GM18520 (cell line): ENCODE results near the gene EXOC1L.
A peak's percentile ranks its signal among the peaks of the same experiment; 100 is the strongest.
"Not testable (repeated sequence)": the region's sequence is repeated elsewhere in the genome, so short reads cannot be mapped to it uniquely, and the experiment has no call there.

Experiments
- ATAC-seq: cut with Tn5 transposase; IDR thresholded peaks from one replicate; pipeline ENCODE4 v1.9.1; 2021; ENCODE audit not compliant: unreplicated experiment

EXOC1L gene

GRCh38 chr4:55837903-55838302, 18.3 kb downstream of the EXOC1L start:
- no peak for ATAC-seq

- no peak for ATAC-seq
These were observed 18.8 kb downstream of the EXOC1L start for GRCh38 chr4:55838356-55838755.

GRCh38 chr4:55838952-55839351, 19.4 kb downstream of the EXOC1L start:
- no peak for ATAC-seq

GRCh38 chr4:55840956-55841355, 21.4 kb downstream of the EXOC1L start:
- no peak for ATAC-seq

DNA sequence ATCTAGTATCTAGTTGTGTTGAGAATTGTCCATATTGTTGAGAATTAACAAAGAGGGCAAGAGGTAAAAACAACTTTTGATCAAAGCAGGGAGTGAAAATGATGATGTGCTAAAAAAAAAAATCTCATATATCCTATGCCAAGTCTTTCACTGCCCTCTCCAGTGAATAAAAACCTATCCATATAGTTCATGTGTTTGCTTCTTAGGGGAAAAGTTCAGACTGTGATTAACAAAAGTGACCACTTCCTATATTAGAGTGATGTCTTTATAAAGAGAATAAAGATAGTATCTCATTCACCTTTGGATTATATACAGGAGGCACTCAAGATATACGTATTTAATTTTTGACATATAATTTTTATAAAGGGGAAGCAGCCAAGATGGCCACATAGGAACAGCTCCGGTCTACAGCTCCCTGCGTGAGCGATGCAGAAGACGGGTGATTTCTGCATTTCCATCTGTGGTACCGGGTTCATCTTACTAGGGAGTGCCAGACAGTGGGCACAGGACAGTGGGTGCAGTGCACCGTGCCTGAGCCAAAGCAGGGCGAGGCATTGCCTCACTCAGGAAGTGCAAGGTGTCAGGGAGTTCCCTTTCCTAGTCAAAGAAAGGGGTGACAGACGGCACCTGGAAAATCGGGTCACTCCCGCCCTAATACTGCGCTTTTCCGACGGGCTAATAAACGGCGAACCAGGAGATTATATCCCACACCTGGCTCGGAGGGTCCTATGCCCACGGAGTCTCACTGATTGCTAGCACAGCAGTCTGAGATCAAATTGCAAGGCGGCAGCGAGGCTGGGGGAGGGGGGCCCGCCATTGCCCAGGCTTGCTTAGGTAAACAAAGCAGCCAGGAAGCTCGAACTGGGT, 22.0 kb downstream of the EXOC1L start:
- not testable (repeated sequence) for ATAC-seq

DNA sequence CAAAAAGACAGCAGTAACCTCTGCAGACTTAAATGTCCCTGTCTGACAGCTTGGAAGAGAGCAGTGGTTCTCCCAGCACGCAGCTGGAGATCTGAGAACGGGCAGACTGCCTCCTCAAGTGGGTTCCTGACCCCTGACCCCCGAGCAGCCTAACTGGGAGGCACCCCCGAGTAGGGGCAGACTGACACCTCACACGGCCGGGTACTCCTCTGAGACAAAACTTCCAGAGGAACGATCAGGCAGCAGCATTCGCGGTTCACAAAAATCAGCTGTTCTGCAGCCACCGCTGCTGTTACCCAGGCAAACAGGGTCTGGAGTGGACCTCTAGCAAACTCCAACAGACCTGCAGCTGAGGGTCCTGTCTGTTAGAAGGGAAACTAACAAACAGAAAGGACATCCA, 22.7 kb downstream of the EXOC1L start:
- ATAC-seq: not testable (repeated sequence)

- no peak for ATAC-seq
These were observed 30.1 kb downstream of the EXOC1L start for GRCh38 chr4:55849724-55850123.

- ATAC-seq: no peak
These were observed 32.3 kb downstream of the EXOC1L start for GRCh38 chr4:55851885-55852284.

- peak; percentile 89 for ATAC-seq
These were observed 34.0 kb downstream of the EXOC1L start, which contains the start of gene EXOC1 for GRCh38 chr4:55853484-55854046. Gene EXOC1 (plus strand): TSS chr4:55853648. CDS start chr4:55858324, 4,676 bp downstream.

DNA sequence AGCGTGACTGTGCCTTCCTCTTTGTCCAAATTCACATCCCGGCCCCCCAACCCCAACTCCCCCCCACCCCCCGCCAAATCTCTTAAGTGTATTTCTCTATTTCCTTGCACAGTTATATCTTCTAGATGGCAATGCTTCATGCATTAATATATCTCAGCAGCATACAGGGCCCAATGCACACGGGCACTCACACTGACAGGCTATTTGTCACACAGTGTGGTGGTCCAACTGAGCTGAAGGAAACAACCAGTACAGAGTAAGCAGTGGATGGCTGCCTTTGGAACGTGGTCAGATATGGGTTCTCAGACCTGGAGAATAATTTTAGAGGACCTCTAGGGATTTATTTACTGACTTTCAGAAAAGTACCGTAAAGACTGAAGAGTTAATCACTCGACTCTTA, 34.5 kb downstream of the EXOC1L start:
- ATAC-seq: no peak

- no peak for ATAC-seq
These were observed 38.0 kb downstream of the EXOC1L start for GRCh38 chr4:55857586-55857985.

DNA sequence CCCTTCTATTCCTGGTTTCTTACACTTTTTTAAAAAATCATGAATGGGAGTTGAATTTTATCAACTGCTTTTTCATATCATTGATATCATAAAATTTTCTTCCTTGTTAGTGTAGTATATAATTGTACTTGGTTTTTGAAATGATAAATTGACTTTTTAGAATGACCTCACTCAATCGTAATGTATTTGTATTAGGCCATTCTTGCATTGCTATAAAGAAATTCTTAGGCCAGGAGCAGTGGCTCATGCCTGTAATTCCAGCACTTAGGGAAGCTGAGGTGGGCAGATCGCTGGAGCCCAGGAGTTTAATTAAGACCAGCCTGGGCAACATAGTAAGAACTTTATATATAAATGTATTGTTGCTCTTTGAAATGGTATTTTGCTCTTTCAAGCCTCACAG, 40.1 kb downstream of the EXOC1L start:
- no peak for ATAC-seq

DNA sequence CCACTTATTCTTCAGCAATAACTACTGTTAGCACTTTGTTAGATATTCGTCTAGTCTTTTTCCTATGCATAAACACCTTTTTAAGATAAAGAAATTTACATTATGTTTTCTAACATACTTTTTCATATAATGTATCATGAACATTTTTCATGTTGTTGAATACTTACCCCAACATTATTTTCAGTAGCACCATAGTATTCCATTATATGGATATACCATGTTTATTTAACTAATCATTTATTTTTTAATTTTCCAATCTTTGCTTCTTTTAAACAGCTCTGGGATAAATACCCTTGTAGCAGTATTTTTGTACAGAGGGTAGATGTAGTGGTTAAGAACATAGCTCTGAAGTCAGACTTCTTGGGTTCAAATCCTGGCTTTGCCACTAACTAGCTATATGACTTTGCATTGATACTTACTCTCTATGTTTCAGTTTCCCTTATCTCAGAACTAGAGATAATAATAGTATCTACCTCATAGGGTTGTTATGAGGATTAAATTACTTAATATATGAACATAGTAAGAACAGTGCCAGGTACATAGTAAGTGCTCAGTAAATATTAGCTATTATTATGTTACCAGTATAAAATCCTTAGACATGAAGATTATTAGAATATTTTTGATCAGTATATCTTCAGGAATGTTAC, 45.1 kb downstream of the EXOC1L start:
- ATAC-seq: no peak

DNA sequence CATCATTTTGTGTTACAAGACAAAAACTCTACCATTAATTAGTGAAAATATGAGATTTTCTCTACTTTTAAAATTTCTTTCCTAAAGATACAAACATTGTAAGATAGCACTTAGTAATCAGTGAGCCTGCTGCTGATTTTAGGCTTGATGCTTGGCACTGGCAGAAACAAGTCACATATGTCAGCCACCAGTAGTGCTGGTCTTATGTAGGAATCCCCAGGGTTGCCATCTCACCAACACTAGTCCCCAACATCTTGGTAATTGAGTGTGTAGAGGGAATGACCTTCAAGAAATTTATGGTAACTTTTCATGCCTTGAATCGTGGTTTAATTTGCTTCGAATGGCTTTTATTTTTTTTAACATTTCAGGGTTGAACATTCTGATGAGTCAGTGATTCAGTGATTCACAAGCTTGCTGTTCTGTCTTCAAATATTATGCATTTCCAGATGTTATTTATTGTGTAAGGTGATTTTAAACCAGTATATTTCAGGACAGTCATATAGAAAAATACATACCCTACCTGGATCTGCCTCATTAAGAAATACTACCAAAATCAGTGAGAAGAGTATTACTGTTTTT, 45.7 kb downstream of the EXOC1L start:
- no peak for ATAC-seq

DNA sequence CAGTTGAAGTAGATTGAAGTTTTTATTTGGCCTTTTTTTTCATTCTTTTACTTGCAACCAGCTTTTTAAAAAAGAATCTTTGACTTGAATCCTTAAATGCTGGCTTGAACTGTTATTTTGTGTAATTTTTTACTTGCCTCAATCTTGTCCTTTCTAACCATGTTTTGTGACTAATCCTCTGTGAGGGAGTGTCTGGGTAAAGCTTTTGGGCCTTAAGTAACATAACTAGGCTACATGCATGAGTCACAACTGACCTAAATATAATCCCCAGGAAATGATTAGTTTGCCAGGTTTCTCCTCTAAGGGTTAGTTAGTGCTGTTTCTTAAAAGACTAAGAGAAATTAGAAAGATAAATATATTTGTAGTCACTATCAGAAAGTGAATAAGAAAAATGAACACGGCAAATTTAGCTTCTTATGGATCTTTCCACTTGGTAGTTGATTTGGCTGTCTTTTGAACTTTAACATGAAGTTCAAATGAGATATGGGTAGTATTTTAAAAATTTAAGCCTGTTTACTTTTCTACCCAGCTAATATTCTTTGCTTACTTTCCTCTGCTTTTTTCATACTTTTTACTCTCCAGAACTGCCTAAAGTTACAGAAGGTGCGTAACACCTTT, 46.8 kb downstream of the EXOC1L start:
- peak; percentile 70 for ATAC-seq

GRCh38 chr4:55866973-55867574, 47.5 kb downstream of the EXOC1L start:
- ATAC-seq: peak; percentile 48

DNA sequence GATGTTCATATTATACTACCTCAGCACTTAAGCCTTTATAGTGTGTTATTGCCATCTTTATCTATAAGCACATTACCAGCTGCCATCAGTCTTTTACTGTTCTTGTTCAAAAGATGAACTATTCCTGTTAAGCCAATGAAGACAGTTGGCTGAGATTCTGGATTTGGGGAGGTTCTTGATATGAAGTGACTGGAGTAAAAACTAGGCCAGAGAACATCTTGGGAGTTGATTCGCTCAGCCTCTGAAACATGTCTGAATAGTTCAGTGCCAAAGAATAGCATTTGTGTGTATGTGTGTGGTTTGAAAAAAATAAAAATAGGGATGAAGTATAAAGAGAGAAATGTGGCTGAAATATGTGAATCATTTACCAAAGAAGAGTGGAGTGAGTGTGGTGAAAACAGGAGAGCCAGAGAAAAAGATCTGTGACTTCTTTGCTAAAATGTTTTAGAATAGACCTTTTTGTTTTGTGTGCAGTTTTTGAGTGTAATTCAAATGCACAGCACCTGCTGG, 49.0 kb downstream of the EXOC1L start:
- ATAC-seq: no peak

- ATAC-seq: no peak
These were observed 51.8 kb downstream of the EXOC1L start for GRCh38 chr4:55871299-55871800.

DNA sequence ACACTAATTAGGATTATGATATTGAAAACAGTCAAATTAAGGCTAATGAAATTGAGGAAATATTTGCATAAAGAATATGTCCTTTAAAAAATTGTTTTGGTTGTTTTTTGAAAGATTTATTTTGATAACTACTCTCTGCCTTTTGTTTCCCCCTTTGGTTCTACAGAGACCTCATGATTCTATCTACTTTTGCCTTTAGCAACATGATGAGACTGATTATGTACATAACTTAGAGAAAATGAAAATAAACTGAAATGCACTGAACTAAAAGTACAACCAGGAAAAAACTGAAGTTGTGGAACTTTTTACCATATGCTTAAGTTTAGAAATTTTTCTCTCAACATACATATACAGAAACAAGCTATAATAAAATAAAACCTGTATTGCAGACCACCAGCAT, 55.2 kb downstream of the EXOC1L start:
- no peak for ATAC-seq

GRCh38 chr4:55876387-55876786, 56.8 kb downstream of the EXOC1L start:
- ATAC-seq: no peak
